GM21619 (cell line): ENCODE data around the gene ATP6V1G1.
A peak's percentile ranks its signal among the peaks of the same experiment; 100 is the strongest.
"Not testable (repeated sequence)": the region's sequence is repeated elsewhere in the genome, so short reads cannot be mapped to it uniquely, and the experiment has no call there.

ENCODE experiments used
- ATAC-seq: cut with Tn5 transposase; IDR thresholded peaks from one replicate; pipeline ENCODE4 v1.9.1; 2021; ENCODE audit not compliant: unreplicated experiment

Gene ATP6V1G1

DNA sequence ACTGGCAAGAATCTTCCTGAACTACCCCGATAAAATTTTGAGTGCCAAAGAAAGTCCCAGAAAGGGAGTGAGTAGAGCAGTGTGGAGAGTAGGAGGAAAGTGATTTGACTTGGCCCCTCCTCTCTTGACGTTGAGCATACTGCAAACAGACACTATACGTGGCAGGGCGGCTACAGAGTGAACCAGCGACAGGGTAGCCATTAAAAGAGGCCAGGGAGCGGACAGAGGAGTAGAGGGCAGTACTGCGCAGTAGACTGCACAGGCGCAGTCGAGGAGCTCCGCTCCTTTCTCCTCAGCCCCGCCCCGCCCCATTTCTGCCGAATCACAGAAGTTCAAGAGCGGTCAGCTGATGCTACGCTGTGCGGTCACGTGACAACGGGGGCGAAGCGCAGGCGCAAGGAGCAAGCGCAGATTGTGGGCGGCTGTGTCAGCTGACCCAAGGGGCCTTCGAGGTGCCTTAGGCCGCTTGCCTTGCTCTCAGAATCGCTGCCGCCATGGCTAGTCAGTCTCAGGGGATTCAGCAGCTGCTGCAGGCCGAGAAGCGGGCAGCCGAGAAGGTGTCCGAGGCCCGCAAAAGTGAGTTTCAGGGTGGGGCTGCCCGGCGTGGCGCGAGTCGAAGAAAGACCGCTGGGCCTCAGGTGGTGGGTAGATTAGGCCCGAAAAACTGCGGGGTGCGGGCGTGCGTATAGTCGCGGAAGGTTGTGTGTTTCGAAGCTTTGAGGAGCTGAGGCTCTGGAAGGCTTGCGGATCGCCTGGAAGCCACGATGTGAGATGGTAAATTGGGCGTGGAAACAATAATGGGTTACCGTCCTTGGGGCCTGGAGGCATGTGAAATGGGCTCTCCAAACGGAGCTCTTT is at the start of gene ATP6V1G1:
ATP6V1G1 (plus strand) TSS at position 425 of the 858 bp plus-strand sequence; CDS start at position 495, 70 bp downstream.
- ATAC-seq = peak; percentile 95

DNA sequence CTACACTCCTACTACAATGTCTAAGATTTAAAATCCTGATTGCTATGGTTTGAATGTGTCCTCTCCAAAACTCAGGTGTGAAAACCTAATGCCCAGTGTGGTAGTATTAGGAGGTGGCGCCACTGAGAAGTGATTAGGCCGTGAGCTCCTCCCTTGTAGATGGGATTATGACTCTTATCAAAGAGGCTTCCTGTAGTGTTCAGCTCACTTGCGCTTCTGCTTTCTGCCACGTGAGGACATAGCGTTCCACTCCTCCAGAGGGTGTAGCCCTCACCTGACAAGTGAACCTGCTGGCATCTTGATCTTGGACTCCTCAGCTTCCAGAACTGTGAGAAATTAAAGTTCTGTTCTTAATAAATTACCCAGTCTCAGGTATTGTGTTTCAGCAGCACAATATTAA is 49.3 kb upstream of the ATP6V1G1 start:
- ATAC-seq = peak; percentile 85

DNA sequence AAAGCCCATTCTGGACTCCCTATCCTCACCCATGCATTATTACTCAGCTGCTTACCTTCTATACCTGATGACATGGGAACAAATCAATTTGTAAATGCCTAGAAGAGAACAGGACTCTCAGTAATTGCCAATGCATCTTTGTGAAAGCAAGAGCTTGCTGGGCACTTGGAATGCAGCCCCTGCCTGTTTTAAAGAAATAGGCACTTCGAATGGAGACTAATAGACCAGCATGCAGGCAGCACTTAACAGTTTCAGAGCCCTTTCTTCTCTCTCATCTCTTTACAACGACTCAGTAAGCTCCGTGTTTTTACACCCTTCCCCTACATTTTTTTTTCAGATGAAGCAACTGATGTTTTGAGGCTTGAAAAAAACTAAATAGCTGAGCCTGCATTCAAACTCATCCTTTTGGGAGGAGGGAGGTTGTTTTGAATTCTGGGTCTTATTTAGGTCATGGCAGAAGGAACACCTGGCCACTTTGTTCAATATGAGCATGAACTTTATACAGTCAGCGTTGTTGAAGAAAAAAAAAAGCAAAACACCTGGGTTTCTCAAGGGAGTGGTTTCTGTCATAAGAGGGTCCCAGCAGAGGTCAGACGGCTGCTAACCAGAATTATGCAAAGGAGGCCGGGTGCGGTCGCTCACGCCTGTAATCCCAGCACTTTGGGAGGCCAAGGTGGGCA is 47.7 kb upstream of the ATP6V1G1 start:
- ATAC-seq = no peak

DNA sequence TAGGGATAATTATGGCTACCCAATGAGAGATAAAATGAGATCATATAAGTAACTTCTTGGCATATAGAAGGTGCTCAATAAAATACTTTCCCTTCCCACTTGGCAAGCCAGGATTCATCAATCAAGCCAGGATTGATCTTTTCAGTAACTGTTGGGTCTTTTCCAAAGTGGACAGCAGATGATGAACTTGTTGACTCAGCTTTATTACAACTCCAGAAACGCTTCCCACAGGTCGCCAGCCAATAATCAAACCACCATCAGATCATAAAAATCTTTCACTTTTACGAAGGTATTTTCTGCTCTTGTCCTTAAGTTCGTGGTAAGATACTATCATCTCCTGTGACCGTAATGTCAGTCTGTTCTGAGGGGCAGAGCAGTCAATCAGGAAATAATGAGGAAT is 42.5 kb upstream of the ATP6V1G1 start:
- ATAC-seq = no peak

- ATAC-seq = no peak
Observed at GRCh38 chr9:114546851-114547250, 40.7 kb upstream of the ATP6V1G1 start.

GRCh38 chr9:114549697-114550330 is 37.8 kb upstream of the ATP6V1G1 start:
- ATAC-seq = no peak

DNA sequence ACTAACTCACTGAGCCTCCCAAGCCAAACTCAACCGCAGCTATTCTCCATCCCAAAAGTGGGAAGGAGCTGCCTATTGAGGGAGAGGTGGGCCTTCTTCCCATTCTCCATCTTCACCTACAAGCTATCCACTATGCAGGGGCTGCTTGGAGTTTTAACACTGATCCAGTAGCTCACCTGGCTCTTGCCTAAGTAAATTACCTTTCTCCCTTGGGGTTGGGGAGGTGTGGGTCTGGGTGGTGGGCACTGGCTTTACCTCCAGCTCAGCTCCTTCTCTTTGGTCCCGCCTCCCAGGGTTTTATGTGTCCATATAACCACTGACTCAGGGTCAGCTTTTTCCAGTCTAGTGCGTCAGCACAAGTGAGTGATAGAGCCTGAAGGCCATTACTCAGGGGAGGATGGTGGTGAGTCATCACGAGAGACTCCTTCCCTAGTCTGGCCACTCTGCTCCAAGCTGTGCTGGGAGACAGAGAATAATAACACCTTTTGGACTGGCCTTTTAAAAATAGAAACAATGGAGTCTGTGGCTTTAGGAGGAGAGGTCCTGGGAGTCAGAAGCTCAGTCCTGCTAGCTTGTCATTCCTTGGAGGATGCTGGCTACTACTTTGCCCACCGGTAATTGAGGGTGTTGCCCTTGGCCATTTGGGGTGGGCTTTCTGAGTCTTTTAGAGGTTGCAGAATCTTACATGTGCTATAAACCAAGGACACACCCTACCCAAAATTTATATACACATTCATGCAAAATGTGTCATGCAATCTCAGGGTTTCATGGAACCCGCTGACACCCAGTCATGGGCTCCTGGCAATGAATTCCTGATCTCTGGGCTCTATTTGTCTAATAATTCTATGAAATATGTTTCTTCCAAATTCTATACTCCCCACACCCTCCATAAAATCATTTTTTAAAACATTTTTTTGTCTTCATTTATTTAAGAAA is 35.6 kb upstream of the ATP6V1G1 start:
- no peak for ATAC-seq

GRCh38 chr9:114552706-114553105 is 34.9 kb upstream of the ATP6V1G1 start:
- no peak for ATAC-seq

DNA sequence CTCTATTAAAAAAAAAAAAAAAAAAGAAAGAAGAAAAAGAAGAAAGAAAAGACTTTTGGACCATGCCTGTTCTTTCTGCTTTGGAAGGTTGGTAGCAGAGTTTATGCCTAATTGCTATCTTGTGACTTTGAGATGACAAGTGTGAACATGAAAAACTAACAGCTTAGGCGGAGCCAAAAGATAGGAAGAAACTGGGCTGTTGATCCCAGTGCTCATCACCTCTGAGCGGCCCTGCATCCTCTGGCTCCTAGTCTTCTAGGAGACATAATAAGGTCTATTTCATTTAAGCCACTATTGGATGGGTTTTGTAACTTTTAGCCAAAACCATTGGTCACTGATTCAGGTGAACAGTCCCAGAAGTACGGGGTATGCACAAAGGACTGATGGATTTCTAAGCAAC is 34.4 kb upstream of the ATP6V1G1 start:
- no peak for ATAC-seq

DNA sequence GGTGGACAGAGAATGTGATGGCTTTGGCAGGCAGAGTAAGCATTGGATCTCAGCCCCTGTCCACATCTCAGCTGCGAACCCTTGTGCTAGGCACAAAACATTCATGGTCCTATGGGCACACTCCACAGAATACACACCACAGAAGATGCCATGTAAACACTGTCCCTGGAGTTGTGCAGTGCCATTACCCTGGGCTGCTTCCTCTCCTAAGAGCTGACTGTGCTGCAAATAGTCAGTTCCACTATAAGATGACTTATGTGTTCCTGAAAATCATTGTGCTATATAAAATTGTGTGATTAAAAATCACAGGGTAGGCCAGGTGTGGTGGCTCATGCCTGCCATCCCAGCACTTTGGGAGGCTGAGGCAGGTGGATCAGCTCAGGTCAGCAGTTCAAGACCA is 31.9 kb upstream of the ATP6V1G1 start:
- ATAC-seq = no peak

DNA sequence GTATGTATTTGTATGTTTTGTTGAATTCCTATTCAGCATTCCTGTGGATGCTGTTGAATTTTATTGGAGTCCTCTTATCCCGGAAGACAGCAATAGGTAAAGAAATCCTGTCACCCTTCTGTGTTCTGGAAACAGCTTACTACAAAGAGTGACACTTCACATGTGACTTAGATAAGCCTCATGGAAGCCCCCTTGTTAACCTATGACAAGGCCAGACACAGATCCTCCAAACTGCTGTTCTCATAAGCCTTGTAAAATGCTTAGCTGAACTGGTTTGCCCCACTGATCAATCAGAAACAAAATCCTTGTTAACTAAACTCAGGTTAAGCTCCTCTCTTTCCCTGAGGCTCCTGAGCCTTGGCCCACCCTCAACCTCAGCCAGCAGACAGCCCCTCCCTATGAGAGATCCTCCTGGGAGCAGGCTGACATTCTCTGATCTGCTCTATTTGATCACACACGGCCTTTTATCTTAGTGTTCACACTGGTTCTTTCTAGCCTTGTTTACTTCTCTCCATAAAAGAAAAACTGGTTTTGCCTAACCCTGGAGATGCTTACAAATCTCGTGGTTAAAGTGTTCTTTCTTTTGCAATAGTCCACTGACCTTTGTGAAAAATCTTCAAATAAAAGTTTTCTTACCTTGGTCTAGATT is 29.4 kb upstream of the ATP6V1G1 start:
- ATAC-seq = no peak

DNA sequence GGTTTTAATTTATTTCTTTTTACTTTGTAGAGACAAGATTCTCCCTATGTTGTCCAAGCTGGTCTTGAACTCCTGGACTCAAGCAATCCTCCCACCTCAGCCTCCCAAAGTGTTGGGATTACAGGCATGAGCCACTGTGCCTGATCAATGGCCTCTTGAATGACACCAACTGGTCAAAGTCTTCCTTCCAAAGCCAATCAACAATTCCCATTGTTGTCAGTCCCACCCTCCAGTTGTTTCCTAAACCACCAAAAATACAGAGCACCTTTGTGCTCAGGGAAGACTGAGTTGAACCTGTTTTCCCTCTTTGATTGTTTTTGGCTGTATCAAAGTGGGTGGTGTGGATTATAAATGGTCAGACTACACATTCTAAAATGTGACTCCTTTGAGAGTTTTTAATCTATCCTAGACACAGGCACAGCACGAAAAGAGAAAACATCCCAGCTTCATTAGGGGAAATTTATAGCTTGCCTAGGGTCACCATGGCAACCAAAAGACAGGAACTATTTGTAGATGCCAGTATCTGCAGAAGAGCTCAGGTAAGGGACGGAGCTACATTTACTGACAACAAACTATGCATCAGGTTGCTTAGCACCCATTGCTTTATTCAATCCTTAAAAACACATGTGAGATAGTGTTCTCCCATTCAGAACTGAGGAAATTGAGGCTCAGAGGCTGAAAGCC is 27.6 kb upstream of the ATP6V1G1 start:
- no peak for ATAC-seq

GRCh38 chr9:114560956-114561355 is 26.6 kb upstream of the ATP6V1G1 start:
- ATAC-seq = no peak

- no peak for ATAC-seq
Observed at GRCh38 chr9:114561771-114562170, 25.8 kb upstream of the ATP6V1G1 start.

DNA sequence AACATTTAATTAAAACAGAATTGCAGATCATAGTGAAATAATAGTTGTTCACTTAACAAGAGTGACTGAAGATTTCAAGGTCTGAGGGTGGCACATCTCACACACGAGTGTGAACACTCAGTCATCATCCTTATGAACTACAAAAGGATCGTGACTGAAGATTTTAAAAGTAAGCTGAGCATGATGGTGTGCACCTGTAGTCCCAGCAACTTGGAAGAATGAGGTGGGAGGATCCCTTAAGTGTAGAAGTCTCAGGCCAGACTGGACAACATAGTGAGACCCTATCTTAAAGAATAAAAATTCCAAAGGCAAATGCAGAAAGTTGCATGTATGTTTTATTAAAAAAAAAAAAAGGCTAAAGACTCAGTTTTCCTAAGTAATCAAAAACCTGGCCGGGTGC is 22.4 kb upstream of the ATP6V1G1 start:
- no peak for ATAC-seq

- no peak for ATAC-seq
Observed at GRCh38 chr9:114570742-114571141, 16.8 kb upstream of the ATP6V1G1 start.

DNA sequence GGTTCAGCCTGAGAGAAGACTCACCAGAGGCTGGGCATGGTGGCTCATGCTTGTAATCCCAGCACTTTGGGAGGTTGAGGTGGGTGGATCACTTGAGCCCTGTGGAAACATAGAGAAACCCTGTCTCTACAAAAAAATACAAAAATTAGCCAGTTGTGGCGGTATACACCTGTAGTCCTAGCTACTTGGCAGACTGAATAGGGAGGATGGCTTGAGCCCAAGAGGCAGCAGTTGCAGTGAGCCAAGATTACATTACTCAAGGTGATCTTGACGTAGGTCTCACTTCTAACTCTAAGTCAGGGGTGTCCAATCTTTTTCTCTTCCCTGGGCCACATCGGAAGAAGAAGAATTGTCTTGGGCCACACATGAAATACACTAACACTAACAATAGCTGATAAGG is 16.2 kb upstream of the ATP6V1G1 start:
- no peak for ATAC-seq

DNA sequence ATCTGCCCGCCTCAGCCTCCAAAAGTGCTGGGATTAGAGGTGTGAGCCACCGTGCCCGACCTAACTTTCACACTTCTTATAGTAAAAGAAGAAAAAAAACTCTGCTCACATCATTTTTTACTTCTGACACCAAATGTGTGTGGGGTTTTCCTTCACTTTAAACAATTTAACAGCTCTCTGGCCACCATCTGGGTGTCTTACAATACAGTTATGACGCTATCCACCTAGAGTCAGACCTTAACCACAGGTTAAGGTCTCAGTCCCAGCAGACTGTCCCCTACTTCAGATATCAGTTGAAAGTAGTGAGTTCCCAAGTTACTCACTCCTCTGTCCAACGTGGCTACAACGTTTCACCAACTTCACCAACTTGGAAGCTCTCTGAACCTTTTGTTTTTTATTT is 15.4 kb upstream of the ATP6V1G1 start:
- ATAC-seq = no peak

GRCh38 chr9:114574438-114574837 is 13.1 kb upstream of the ATP6V1G1 start:
- no peak for ATAC-seq

- not testable (repeated sequence) for ATAC-seq
Observed at GRCh38 chr9:114576779-114577178, 10.8 kb upstream of the ATP6V1G1 start.
